IMR-90 (cell line): ENCODE measurements around the gene ANKMY1. TPM values are rescaled to one million over a fixed set of nuclear protein-coding genes. Genes with fewer than 3 reads are reported as not detected.

Experiments
- ATAC-seq: fragments of 200-7000 bp; cut with Tn5 transposase; 2 replicates; pipeline ENCODE4 v1.9.1; 2020; ENCODE audit warnings: low read depth, mild to moderate bottlenecking, moderate library complexity
- BruUV-seq: library from RNA; stranded (reverse); fragments of 400-500 nt; replicated peaks from 2 replicates; lab custom pipeline; 2021; lab: Mats Ljungman, UMichigan
- CTCF ChIA-PET: fragments of 300-600 bp; formaldehyde crosslinking; extraction: SDS; loops from one replicate; lab custom pipeline; 2021; ENCODE audit warnings: antibody characterized with exemption; lab: Yijun Ruan, JAX
- POLR2A ChIA-PET: fragments of 300-600 bp; sonication (Branson Sonifier 250); formaldehyde crosslinking; loops from one replicate; lab custom pipeline; 2022; ENCODE audit warnings: antibody characterized with exemption; ENCODE audit not compliant: unreplicated experiment; lab: Charles Lee
- DNase-seq: peaks from one replicate; pipeline ENCODE4 v3.0.0; 2013
- H2AFZ ChIP-seq: replicated peaks from 2 replicates; pipeline ENCODE3; 2013; ENCODE audit warnings: low read length, mild to moderate bottlenecking; ENCODE audit not compliant: poor library complexity
- H2AK5ac ChIP-seq: 2 replicates; pipeline ENCODE4 v1.6.1; 2013; ENCODE audit warnings: low read depth, low read length, inconsistent platforms
- H2AK9ac ChIP-seq: replicated peaks from 2 replicates; pipeline ENCODE3; 2013; ENCODE audit warnings: mild to moderate bottlenecking, low read depth, low read length, moderate library complexity; ENCODE audit not compliant: poor library complexity
- H2BK120ac ChIP-seq: 2 replicates; pipeline ENCODE4 v1.6.1; 2013; ENCODE audit warnings: low read depth, low read length, inconsistent platforms
- H2BK15ac ChIP-seq: 3 replicates; pipeline ENCODE4 v1.6.1; 2013; ENCODE audit warnings: low read depth, low read length, inconsistent platforms
- H2BK20ac ChIP-seq: 2 replicates; pipeline ENCODE4 v1.6.1; 2013; ENCODE audit warnings: low read depth, mild to moderate bottlenecking, inconsistent platforms, low read length, moderate library complexity
- H2BK5ac ChIP-seq: 2 replicates; pipeline ENCODE4 v1.6.1; 2013; ENCODE audit warnings: mild to moderate bottlenecking, low read depth, low read length, inconsistent platforms; ENCODE audit not compliant: poor library complexity, severe bottlenecking
- H3K14ac ChIP-seq: replicated peaks from 2 replicates; pipeline ENCODE4 v1.6.1; 2013; ENCODE audit warnings: low read depth, low read length, inconsistent platforms
- H3K18ac ChIP-seq: 2 replicates; pipeline ENCODE4 v1.6.1; 2013; ENCODE audit warnings: low read depth, low read length, control low read depth
- H3K23ac ChIP-seq: 2 replicates; pipeline ENCODE4 v1.6.1; 2013; ENCODE audit warnings: low read depth, low read length, inconsistent platforms
- H3K27ac ChIP-seq: 2 replicates; pipeline ENCODE4 v1.5.1; 2013; ENCODE audit warnings: mild to moderate bottlenecking, control low read depth, low read length; ENCODE audit not compliant: insufficient read depth
- H3K27me3 ChIP-seq: 2 replicates; pipeline ENCODE4 v1.6.1; 2013; ENCODE audit warnings: low read length; ENCODE audit not compliant: control insufficient read depth, insufficient read depth
- H3K36me3 ChIP-seq: 2 replicates; pipeline ENCODE4 v1.6.1; 2013; ENCODE audit warnings: low read length, mixed read lengths; ENCODE audit not compliant: control insufficient read depth, insufficient read depth
- H3K4ac ChIP-seq: 2 replicates; pipeline ENCODE4 v1.6.1; 2013; ENCODE audit warnings: low read depth, low read length, inconsistent platforms
- H3K4me1 ChIP-seq: 2 replicates; pipeline ENCODE4 v1.6.1; 2013; ENCODE audit warnings: low read length, mixed read lengths; ENCODE audit not compliant: control insufficient read depth, insufficient read depth
- H3K4me2 ChIP-seq: 2 replicates; pipeline ENCODE4 v1.6.1; 2013; ENCODE audit warnings: low read depth, mild to moderate bottlenecking, control low read depth, low read length, moderate library complexity
- H3K4me3 ChIP-seq: 2 replicates; pipeline ENCODE4 v1.5.1; 2013; ENCODE audit warnings: low read depth, mild to moderate bottlenecking, control low read depth, low read length, moderate library complexity; ENCODE audit not compliant: insufficient read depth
- H3K56ac ChIP-seq: 2 replicates; pipeline ENCODE4 v1.6.1; 2013; ENCODE audit warnings: low read length, inconsistent platforms; ENCODE audit not compliant: insufficient read depth; ENCODE audit errors: extremely low read depth
- H3K79me1 ChIP-seq, 2 experiments: 2 replicates each; pipeline ENCODE4 v1.6.1; 2013; ENCODE audit warnings: low read length in 2 of 2, inconsistent platforms in 1 of 2, low read depth in 1 of 2
- H3K9ac ChIP-seq: 2 replicates; pipeline ENCODE4 v1.6.1; 2013; ENCODE audit warnings: low read depth, low read length, control low read depth
- H3K9me1 ChIP-seq: 2 replicates; pipeline ENCODE4 v1.6.1; 2013; ENCODE audit warnings: low read length, inconsistent platforms; ENCODE audit not compliant: insufficient read depth
- H3K9me3 ChIP-seq: 2 replicates; pipeline ENCODE4 v1.6.1; 2013; ENCODE audit warnings: low read length; ENCODE audit not compliant: control insufficient read depth, insufficient read depth
- H4K20me1 ChIP-seq: 2 replicates; pipeline ENCODE4 v1.6.1; 2013; ENCODE audit warnings: low read length, inconsistent platforms; ENCODE audit not compliant: insufficient read depth
- H4K5ac ChIP-seq: 2 replicates; pipeline ENCODE4 v1.6.1; 2013; ENCODE audit warnings: mild to moderate bottlenecking, low read depth, low read length, control low read depth
- H4K8ac ChIP-seq, 2 experiments: 2 replicates each; pipeline ENCODE4 v1.6.1; 2013; ENCODE audit warnings: low read depth in 2 of 2, low read length in 2 of 2, control low read depth in 1 of 2, inconsistent platforms in 1 of 2
- H4K91ac ChIP-seq: 2 replicates; pipeline ENCODE4 v1.6.1; 2013; ENCODE audit warnings: low read depth, low read length, inconsistent platforms; ENCODE audit not compliant: insufficient read depth
- BHLHE40 ChIP-seq: fragments of 150-350 bp; IDR thresholded peaks from 2 replicates; pipeline ENCODE4 v1.6.1; 2016; ENCODE audit warnings: mild to moderate bottlenecking, low read depth, low read length
- CEBPB ChIP-seq: IDR thresholded peaks from 2 replicates; pipeline ENCODE4 v1.6.1; 2012; ENCODE audit warnings: low read depth, low read length, improper control_type of control experiment
- CHD1 ChIP-seq: IDR thresholded peaks from 2 replicates; pipeline ENCODE4 v1.6.1; 2012; ENCODE audit warnings: low read depth, low read length, improper control_type of control experiment
- FOS ChIP-seq: fragments of 150-350 bp; IDR thresholded peaks from 2 replicates; pipeline ENCODE4 v1.6.1; 2016; ENCODE audit warnings: low read depth, low read length
- MAFK ChIP-seq: IDR thresholded peaks from 2 replicates; pipeline ENCODE4 v1.6.1; 2012; ENCODE audit warnings: low read depth, low read length, improper control_type of control experiment
- MAZ ChIP-seq: IDR thresholded peaks from 2 replicates; pipeline ENCODE4 v1.6.1; 2012; ENCODE audit warnings: low read depth, mild to moderate bottlenecking, low read length, improper control_type of control experiment, moderate library complexity, borderline replicate concordance
- MXI1 ChIP-seq: IDR thresholded peaks from 2 replicates; pipeline ENCODE4 v1.6.1; 2012; ENCODE audit warnings: low read depth, mild to moderate bottlenecking, low read length, moderate library complexity, borderline replicate concordance
- NFE2L2 ChIP-seq: fragments of 150-350 bp; IDR thresholded peaks from 2 replicates; pipeline ENCODE4 v1.6.1; 2016; ENCODE audit warnings: low read depth, mild to moderate bottlenecking, low read length
- POLR2A ChIP-seq: IDR thresholded peaks from 2 replicates; pipeline ENCODE4 v1.6.1; 2012; ENCODE audit warnings: mild to moderate bottlenecking, low read depth, low read length
- RAD21 ChIP-seq: IDR thresholded peaks from 2 replicates; pipeline ENCODE4 v1.6.1; 2012; ENCODE audit warnings: low read length, improper control_type of control experiment
- RCOR1 ChIP-seq: IDR thresholded peaks from 2 replicates; pipeline ENCODE4 v1.6.1; 2012; ENCODE audit warnings: mild to moderate bottlenecking, low read length, improper control_type of control experiment; ENCODE audit not compliant: insufficient replicate concordance
- RFX5 ChIP-seq: IDR thresholded peaks from 2 replicates; pipeline ENCODE4 v1.8.0; 2012; ENCODE audit warnings: low read depth, mild to moderate bottlenecking, low read length, moderate library complexity
- SMC3 ChIP-seq: fragments of 150-350 bp; IDR thresholded peaks from 2 replicates; pipeline ENCODE4 v1.6.1; 2016; ENCODE audit warnings: low read depth, mild to moderate bottlenecking, antibody characterized with exemption, low read length, moderate library complexity
- WGBS, 2 experiments: methylation state at CpG; one replicate each; pipeline versions ENCODE4 v1.1.5 to v1.1.7; 2013; ENCODE audit warnings: missing lambda C conversion rate in 2 of 2; ENCODE audit not compliant: insufficient read length in 1 of 2; ENCODE audit errors: extremely low coverage in 2 of 2; 5-methylcytosine and 5-hydroxymethylcytosine counted together
- dilution Hi-C: fragments of 300-500 bp; cut with HindIII; formaldehyde crosslinking; loops from one replicate; pipeline ENCODE4 v1.14.3; 2018; ENCODE audit warnings: low sequenced_read_pairs; ENCODE audit not compliant: unreplicated experiment
- in situ Hi-C: fragments of 300-500 bp; cut with MboI; formaldehyde crosslinking; loops from 3 replicates; pipeline ENCODE4 v1.14.3; 2019; ENCODE audit warnings: low sequenced_read_pairs, inconsistent platforms, mixed read lengths
- intact Hi-C: fragments of 100-400 bp; cut with micrococcal nuclease; formaldehyde crosslinking; loops from 2 replicates; pipeline ENCODE4 v1.10.0; 2022
- polyA plus RNA-seq, 3 experiments: library from polyadenylated mRNA; depleted of rRNA; stranded (reverse); fragments of >200 nt; gene quantifications; 2 replicates each; pipeline ENCODE4 v1.2.3, GENCODE V29; 2012; ENCODE audit warnings: low replicate concordance in 1 of 3
- total RNA-seq: library from RNA; depleted of rRNA; stranded (reverse); fragments of >200 nt; gene quantifications from 2 replicates; pipeline ENCODE4 v1.2.3, GENCODE V29; 2012
- TF ChIP-seq, protein P1 (sequence below): fragments of 150-350 bp; IDR thresholded peaks from 2 replicates; pipeline ENCODE4 v1.6.1; 2016; ENCODE audit warnings: low read depth, mild to moderate bottlenecking, low read length, moderate library complexity, borderline replicate concordance
- TF ChIP-seq, protein P2 (sequence below): conservative IDR thresholded peaks from 2 replicates; pipeline ENCODE4 v1.5.1; 2012; ENCODE audit warnings: mild to moderate bottlenecking, low read depth, low read length, improper control_type of control experiment
- TF ChIP-seq, protein P3 (sequence below): fragments of 150-350 bp; IDR thresholded peaks from 2 replicates; pipeline ENCODE4 v1.6.1; 2017; ENCODE audit warnings: mild to moderate bottlenecking, antibody characterized with exemption, low read length, low read depth

The ANKMY1 gene
- total and polyA plus RNA-seq, 2 of the 4 experiments (the other 2 are of a cell fraction) = 2.9 to 5.5 TPM

DNA sequence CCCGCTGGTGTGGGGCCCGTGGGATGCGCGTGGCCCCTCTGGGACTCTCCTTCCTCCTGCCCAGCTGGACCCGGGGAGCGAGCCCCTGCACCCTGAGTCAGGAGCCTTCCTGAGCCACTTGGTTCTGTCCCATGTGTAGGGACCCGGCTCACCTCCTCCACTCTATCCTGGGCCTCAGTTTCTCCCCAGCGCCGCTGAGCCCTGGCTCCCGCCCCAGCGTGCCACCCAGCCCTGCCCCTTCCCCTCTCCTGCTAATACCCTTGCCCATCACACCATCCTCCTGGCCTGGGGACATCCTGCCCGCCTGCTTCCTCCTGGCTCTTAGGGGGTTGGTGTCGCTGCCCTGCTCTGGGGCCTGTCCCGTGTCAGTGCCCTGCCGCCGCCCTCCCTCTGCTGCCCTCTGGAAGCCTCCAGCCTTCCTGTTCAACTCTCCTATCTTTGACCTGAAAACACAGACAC is 97.5 kb downstream of the ANKMY1 start:
- Histone ChIP-seq H3K9ac (no peak overlapping the region), H3K18ac (no peak overlapping the region), H2AK9ac (no peak overlapping the region), H2AFZ (no peak overlapping the region), H4K5ac (no peak overlapping the region), H4K8ac (no peak overlapping the region), H3K27me3 (no peaks in the 10 kb centered on the region), H3K4me2 (no peak overlapping the region), H3K4ac (no peak overlapping the region), H2BK5ac (no peak overlapping the region), H2BK120ac (no peak overlapping the region), H3K79me1 (peaks cover under 1 to 24% of the 10 kb centered on the region in 2 experiments; a peak in 3 of 4 replicates), H3K9me3 (no peaks in the 10 kb centered on the region), H3K56ac (no peak overlapping the region), H3K4me1 (no peaks in the 10 kb centered on the region; the same call in 1 of the 2 replicates), H3K23ac (no peak overlapping the region), H3K4me3 (no peak overlapping the region), H3K27ac (no peak overlapping the region), H3K36me3 (peaks cover 33% of the 10 kb centered on the region), H4K91ac (no peak overlapping the region), H4K20me1 (peaks cover 23% of the 10 kb centered on the region), H2AK5ac (no peak overlapping the region), H3K9me1 (peaks cover 4% of the 10 kb centered on the region; the same call in 1 of the 2 replicates), H2BK15ac (no peak overlapping the region), H2BK20ac (no peak overlapping the region), H3K14ac (no peak overlapping the region)
- no TSS peak for BruUV-seq
- ATAC-seq = no peak
- no peak for DNase-seq
- TF ChIP-seq, protein P1, sequence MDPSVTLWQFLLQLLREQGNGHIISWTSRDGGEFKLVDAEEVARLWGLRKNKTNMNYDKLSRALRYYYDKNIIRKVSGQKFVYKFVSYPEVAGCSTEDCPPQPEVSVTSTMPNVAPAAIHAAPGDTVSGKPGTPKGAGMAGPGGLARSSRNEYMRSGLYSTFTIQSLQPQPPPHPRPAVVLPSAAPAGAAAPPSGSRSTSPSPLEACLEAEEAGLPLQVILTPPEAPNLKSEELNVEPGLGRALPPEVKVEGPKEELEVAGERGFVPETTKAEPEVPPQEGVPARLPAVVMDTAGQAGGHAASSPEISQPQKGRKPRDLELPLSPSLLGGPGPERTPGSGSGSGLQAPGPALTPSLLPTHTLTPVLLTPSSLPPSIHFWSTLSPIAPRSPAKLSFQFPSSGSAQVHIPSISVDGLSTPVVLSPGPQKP = no peak
- TF ChIP-seq RAD21 (no peak), POLR2A (no peak), RCOR1 (no peak), CEBPB (no peak), MAFK (no peak), FOS (no peak), NFE2L2 (no peak), RFX5 (no peak), CHD1 (no peak), SMC3 (no peak), BHLHE40 (no peak), MAZ (no peak), MXI1 (no peak)
- TF ChIP-seq, protein P2, sequence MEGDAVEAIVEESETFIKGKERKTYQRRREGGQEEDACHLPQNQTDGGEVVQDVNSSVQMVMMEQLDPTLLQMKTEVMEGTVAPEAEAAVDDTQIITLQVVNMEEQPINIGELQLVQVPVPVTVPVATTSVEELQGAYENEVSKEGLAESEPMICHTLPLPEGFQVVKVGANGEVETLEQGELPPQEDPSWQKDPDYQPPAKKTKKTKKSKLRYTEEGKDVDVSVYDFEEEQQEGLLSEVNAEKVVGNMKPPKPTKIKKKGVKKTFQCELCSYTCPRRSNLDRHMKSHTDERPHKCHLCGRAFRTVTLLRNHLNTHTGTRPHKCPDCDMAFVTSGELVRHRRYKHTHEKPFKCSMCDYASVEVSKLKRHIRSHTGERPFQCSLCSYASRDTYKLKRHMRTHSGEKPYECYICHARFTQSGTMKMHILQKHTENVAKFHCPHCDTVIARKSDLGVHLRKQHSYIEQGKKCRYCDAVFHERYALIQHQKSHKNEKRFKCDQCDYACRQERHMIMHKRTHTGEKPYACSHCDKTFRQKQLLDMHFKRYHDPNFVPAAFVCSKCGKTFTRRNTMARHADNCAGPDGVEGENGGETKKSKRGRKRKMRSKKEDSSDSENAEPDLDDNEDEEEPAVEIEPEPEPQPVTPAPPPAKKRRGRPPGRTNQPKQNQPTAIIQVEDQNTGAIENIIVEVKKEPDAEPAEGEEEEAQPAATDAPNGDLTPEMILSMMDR = no peak
- TF ChIP-seq, protein P3, sequence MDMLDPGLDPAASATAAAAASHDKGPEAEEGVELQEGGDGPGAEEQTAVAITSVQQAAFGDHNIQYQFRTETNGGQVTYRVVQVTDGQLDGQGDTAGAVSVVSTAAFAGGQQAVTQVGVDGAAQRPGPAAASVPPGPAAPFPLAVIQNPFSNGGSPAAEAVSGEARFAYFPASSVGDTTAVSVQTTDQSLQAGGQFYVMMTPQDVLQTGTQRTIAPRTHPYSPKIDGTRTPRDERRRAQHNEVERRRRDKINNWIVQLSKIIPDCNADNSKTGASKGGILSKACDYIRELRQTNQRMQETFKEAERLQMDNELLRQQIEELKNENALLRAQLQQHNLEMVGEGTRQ = no peak
- ChIA-PET CTCF (no interaction called here), POLR2A (no interaction called here)
- dilution Hi-C loops (no loop called here), intact Hi-C loops (no loop called here), in situ Hi-C loops (no loop called here)
- 95% methylated on average over 4 of the region's 16 CpGs; no CpG with 5 or more reads in 1 of the 2 experiments for WGBS, 2 experiments
